GM12892 (cell line): Measurements from ENCODE around the gene RAB3GAP2.

Experiments used
- POLR2A ChIP-seq: IDR thresholded peaks from 2 replicates; pipeline ENCODE4 v1.6.1; 2011; ENCODE audit warnings: low read depth, low read length, control low read depth
- POLR2AphosphoS5 ChIP-seq: IDR thresholded peaks from 2 replicates; pipeline ENCODE4 v1.6.1; 2011; ENCODE audit warnings: low read depth, low read length, control low read depth
- TAF1 ChIP-seq: IDR thresholded peaks from 2 replicates; pipeline ENCODE4 v1.6.1; 2011; ENCODE audit warnings: low read depth, mild to moderate bottlenecking, control low read depth, low read length, borderline replicate concordance

DNA sequence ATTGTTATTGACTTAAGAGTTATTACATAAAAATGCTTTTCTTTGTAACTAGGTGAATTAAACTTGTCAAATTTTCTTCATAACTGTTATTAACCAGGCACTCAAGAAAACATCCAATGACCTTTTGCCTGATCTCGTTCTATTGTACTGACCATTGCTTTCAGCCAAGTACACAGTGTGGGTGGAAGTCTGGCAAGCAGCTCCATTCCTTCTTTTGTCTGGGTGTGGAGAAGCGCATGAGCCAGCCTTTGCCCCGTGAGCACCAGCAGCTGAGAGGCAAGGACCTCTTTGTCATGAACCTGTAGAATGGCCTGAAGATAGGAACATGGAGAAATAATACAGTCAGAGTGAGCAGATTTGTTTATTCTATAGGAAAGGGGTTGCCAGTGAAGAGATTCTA lies 120.8 kb downstream of the RAB3GAP2 start:
- TF ChIP-seq TAF1, result no peak
- TF ChIP-seq POLR2AphosphoS5, result no peak
- TF ChIP-seq POLR2A, result no peak
